ENCODE results near the gene KBTBD4.
A peak's percentile ranks its signal among the peaks of the same experiment; 100 is the strongest.
"Not testable (repeated sequence)": the region's sequence is repeated elsewhere in the genome, so short reads cannot be mapped to it uniquely, and the experiment has no call there.

Gene KBTBD4

DNA sequence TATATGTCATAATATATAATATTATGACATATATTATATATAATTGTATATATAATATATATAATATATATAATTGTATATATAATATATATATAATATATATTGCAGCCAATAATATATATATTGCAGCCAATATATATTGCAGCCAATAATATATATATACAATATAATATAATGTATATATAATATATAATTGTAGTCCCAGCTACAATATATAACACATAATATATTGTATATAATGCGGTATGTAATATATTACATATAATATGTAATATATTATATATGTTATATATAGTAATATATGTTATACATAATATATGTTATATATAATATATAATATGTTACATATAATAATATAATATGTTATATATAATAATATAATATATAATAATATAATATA lies 20.1 kb downstream of the KBTBD4 start:
- no peak for DNase-seq (ENCODE audit: low spot score)

DNA sequence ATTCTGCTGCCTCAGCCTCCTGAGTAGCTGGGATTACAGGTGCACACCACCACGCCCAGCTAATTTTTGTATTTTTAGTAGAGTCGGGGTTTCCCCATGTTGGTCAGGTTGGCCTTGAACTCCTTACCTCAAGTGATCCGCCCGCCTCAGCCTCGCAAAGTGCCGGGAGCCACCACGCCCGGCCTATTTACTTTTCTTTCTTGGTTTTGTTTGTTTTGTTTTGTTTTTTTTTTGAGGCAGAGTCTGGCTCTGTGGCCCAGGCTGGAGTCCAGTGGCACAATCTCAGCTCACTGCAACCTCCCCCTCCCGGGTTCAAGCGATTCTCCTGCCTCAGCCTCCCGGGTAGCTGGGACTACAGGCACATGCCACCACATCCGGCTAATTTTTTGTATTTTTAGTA lies 21.8 kb downstream of the KBTBD4 start:
- not testable (repeated sequence) for DNase-seq (ENCODE audit: low spot score)

DNA sequence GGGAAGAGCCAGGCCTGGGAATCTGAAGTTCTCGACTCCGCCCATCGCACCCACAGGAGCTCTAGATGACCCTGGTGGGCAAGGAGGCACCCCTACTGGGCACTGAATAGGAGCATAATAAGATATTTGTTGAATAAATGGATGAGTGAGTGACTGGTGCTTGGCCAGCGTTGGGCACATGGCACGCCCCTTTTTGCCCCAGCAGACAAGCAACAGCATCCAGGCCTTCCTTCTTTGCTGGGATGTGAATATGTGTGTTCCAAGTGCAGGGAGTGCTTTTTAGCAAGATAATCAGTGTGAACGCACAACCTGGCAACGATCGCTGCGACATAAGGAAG lies 25.4 kb downstream of the KBTBD4 start:
- DNase-seq (ENCODE audit: low spot score), result no peak

DNA sequence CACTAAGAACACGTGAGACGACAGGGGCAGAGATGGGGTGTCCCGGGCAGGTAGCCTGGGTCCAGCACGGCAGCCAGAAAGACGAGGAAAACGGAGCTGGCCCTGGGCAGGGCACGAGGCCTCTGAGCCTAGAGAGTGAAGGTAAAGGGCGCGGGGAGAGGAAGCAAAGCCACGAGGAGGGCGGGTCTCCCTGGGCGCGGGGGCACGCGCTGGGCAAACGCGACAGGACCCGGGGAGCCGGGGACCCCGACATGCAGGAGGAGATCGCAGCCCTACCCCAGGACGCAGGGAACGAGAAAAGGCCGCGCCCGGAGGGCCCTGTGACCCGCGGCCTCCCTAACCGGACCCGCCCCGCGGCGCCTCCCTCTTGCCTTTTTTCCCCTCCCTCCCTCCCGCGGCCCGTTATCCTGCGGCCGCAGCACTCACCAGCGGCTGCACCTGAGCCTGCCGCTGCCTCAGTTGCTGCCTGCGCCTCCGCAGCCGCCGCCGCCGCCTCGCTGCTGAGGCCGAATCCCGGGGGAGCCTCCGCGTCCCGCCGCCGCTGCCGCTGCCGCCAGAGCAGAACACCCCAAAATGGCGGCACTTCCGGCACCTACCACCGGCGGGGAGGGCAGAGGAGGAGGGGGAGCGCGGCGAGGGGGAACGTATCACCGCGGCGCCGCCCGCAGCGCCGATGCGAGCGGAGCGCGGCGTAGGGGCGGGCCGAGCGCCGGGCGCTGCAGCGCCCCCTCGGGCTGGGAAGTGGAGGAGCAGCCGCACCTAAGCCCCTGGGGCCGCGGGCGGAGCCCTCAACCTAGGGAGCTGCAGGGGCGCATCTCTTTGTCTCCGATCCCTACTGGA lies 26.0 kb downstream of the KBTBD4 start, which contains the start of gene CELF1:
CELF1 (minus strand) TSS at position 567 of the 840 bp plus-strand sequence. CDS start 53,609 bp downstream, outside the sequence.
- peak; percentile 91 for DNase-seq (ENCODE audit: low spot score)

DNA sequence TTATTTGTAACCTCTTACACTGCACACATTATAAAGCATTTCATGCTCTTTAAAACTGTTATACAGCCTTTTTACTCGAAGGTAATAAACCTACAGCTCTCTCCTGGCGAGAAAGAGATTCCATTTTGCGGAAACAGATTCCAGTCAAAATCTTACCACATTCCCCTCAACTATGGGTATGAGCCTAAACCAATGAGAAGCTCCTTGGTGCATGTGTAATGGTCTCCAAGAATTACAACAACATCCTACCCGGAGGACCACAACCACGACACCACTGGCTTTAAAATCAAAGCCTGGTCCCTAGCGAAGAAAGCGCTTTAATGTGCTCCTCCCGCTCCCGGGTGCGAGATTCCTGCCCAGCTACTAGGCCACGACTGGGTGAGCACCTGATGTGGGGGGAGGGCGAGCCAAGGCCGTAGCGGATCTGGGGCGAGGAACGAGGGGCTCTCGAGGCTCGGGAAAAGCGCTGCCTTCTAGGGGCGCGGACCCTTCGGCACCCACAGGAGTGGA lies 26.7 kb downstream of the KBTBD4 start:
- DNase-seq (ENCODE audit: low spot score), result no peak

DNA sequence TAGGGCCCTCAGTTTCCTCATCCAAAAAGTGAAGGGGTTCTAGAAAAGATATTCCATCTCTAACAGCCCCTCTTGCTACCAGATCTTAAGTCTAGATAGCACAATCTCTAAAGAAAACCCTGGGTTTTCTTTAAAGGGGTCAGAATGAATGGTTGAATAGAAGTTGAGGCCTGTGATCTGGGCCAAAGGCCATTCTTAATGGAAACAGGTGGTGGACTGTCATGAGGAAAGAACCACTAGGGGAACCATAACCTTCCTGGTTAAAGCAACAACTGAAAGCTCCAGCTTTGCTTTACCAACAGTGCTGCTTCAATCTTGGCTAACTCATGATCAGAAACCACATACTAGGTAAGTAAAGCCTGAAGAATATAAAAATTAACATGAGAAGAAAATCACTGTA lies 27.7 kb downstream of the KBTBD4 start:
- no peak for DNase-seq (ENCODE audit: low spot score)

DNA sequence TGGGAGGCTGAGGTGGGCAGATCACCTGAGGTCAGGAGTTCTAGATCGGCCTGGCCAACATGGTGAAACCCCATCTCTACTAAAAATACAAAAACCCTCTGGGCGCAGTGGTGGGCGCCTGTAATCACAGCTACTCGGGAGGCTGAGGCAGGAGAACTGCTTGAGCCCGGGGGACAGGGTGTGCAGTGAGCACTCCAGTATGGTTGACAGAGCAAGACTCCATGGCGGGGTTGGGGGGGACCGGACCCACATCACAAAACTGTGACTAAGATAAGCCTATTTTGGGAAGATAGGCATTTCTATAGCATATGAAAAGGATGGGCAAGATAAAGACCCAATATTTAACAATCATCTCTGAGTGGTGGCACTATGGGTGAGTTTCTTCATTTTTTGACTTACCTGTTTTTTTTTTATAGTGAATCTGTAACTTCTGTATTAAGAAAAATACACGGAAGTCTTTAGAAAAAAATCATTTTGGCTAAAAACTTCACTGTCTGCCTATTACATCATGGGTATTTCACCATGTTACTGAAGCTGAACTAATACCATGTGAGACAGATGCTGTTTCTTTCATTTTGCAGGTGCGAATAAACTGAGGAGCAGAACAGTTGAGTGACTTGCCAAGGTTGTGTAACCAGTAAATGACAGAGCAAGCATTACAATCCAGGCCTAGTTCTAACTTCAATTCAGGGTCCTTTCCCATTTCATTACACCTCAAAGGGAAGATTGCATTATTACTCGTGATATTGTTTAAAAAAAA lies 28.3 kb downstream of the KBTBD4 start:
- no peak for DNase-seq (ENCODE audit: low spot score)

DNA sequence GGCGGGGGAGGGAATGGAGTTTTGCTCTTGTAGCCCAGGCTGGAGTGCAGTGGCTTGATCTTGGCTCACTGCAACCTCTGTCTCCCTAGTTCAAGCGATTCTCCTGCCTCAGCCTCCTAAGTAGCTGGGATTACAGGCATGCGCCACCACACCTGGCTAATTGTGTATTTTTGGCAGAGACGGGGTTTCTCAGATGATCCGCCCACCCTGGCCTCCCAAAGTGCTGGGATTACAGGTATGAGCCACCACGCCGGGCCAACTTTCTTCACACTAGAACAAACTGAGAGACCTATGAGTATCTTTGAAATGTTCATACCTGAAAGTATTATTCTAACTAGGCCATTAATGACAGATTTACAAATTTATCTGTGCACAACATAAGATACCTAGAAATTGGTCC lies 32.5 kb downstream of the KBTBD4 start:
- not testable (repeated sequence) for DNase-seq (ENCODE audit: low spot score)

DNA sequence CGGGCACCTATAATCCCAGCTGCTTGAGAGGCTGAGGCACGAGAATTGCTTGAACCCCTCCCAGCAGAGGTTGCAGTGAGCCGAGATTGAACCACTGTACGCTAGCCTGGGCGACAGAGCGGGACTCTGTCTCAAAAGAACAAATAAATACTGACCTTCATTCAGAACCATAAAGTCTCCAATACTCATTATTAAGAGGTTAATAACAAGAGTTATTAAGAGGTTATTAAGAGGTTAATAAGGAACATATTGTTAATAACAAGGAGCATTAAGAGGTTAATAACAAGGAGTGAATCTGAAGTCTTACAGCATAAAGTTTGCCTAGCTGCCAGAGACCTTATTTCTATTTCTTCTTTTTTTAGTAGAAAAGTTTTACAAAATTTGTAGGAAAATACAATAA lies 33.5 kb downstream of the KBTBD4 start:
- DNase-seq (ENCODE audit: low spot score), result no peak

DNA sequence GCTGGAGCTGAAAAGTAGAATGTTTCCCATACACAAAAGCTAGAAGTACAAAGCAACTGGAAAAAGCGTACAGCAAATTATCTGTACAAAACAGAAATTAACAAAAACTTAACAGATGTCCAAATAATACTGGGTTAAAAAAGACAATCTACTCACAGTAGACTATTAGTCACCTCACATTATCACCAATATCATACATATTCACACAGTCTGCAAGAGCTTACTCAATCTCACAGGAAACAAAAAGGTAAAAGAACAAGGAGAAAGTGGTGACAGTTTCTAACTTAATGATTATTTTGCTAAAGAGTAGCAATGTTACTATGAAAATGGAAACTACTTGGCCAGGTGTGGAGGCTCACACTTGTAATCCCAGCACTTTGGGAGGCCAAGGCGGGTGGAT lies 37.7 kb downstream of the KBTBD4 start:
- no peak for DNase-seq (ENCODE audit: low spot score)

DNA sequence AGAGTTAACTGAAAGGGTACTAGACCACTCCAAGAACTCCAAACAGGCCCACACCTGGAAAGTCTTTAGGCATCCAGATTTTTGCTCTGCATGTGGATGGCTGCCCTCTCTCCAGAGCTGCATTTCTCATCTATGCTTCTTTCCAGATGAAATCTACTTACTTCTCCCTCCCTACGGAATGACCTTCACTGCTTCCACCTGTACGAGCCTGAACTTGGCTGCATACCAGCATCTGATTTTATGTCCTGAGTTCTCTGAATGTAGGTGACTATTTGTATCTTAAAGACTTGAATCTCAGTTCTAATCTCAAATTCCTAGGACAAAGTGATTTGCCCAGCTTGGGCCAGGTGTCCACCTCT lies 39.1 kb downstream of the KBTBD4 start:
- no peak for DNase-seq (ENCODE audit: low spot score)

DNA sequence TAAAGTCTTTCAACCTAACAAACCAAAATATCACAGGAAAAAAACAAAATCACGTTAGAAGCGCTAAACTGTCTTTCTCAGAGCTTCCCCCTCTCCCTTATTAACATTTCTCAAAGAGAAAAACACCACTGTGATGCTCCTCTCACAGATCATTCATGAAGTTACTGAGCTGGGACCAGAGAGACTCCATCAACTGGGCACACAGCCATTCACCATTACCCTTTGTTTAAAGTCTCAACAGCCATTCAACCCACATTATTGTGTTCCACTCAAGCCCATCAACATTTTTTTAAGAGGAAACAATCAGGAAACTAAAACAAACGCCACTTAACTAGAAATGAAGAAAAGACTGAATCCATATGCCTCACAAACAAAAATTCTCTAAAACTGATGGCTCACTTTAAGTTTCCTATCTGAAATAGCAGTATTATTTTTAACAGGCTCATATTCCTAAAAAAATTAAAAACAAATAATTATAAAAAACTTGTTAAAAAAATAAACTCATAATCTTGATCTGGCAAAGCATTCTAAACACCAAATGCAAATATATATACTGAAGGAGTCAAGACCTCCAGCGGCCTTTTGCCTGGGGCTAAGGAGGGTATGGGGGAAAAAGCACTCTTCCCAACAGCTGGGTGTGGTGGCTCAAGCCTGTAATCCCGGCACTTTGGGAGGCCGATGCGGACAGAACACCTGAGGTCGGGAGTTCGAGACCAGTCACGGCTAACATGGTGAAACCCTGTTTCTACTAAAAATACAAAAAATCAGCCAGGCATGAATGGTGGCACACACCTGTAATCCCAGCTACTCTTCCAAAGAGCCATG lies 39.8 kb downstream of the KBTBD4 start:
- no peak for DNase-seq (ENCODE audit: low spot score)

DNA sequence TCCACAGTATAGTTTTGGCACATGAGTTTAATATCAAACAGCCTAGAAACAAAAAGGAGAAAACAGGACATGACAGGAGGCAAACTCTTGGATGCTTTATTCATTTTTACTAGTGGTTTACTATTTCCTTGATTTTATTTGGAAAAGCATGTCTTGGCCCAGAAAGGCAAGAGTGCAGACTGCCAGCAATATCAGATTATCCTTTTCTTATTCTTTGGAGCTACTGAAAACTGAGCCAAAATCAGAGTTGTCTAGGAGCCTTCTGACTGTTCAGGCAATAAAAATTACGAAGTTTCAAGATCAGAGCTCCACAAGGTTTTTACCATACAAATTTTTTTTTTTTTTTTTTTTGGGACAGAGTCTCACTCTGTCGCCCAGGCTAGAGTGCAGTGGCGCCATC lies 41.9 kb downstream of the KBTBD4 start:
- no peak for DNase-seq (ENCODE audit: low spot score)

DNA sequence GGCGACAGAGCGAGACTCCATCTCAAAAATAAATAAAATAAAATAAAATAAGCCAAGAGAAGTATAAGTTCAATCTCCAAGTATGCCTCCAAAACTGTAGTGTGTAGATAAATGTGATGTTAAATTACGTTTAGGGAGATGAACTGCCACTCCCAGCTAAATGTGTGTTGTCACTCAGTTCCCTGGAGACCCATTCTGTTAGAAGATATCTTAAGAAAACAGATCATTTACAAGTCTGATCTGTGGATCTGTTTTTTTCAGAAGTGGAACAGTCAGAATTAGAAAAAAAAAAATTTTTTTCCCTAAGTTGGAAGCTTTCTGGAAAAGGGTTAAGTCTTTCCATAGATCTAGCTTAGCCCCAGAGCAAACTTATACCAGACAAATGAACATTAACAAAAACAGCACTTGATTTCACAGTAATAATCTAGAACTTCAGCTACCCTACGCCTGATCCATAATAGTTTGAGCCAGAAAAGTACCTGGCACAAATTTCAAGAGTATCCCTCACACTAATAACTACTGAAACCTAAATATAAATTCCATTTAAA lies 44.0 kb downstream of the KBTBD4 start:
- DNase-seq (ENCODE audit: low spot score), result no peak

DNA sequence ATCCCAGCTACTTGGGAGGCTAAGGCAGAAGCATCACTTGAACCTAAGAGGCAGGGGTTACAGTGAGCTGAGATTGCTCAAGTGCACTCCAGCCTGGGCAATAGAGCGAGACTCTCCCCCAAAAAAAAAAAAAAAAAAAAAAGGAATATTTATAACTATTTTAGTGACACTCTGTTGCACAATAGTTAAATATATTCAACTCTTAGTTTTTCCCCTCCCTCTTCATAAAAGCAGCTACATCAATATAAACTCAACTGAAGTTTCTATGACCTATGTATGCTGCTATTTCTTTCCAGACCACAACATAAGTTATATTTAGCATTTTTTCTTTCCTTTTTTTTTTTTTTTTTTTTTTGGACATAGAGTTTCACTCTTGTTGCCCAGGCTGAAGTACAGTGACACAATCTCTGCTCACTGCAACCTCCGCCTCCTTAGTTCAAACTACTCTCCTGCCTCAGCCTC lies 45.0 kb downstream of the KBTBD4 start:
- no peak for DNase-seq (ENCODE audit: low spot score)

DNA sequence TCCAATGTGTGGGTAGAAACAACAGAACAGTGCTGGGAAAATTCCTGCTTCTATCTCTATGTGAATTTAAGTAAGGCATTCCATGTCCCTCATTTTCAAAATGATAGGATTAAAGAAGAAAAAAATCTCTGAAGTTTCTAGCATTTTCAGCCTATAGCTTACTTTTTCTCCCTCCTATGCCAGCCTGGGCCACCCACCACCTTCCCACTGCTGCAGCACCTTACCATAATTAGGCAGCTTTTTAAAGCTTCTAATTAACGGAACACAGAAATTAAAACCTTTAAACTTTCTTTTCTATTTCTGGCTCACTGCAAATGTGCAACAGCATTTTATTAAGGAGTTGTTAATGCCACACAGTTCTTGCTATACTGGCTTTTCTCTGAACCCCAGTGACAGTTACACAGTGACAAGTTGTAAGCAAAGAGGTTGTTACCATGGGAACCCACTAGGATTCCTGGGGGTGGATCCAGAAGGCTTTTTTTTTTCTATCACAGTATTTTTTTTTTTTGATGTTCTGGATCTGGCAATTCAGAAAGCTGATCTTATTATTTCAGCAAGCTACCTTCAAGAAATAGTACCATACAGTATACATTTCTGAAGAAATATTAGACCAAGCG lies 46.1 kb downstream of the KBTBD4 start:
- DNase-seq (ENCODE audit: low spot score), result no peak

DNA sequence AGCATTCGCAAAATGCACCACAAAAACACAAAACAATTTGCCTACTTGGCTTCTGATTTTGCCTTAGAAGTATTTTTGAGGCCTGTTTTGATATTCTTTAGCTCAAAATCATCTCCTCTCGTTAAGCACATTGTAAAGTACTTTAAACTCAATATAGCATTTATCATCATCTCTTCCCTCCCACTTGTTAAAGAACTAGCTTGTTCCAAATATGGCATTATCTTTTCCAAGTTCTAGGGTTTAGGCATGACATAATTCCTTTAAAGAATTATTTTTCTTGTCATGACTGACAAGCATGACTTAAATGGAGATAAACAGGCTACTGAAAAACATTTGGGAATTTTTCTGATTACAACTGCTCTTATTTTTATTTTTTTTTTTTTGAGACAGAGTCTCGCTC lies 47.1 kb downstream of the KBTBD4 start:
- no peak for DNase-seq (ENCODE audit: low spot score)

DNA sequence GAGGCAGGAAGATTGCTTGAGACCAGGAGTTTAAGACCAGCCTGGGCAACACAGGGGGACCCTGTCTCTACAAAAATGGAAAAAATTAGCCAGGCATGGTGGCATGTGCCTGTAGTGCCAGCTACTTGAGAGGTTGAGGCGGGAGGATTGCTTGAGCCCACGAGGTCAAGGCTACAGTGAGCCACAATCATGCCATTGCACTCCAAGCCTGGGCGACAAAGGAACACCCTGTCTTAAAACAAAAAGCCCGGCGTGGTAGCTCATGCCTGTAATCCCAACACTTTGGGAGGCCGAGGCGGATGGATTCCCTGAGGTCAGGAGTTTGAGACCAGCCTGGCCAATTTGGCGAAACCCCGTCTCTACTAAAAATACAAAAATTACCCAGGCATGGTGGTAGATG lies 48.0 kb downstream of the KBTBD4 start:
- DNase-seq (ENCODE audit: low spot score), result not testable (repeated sequence)

DNA sequence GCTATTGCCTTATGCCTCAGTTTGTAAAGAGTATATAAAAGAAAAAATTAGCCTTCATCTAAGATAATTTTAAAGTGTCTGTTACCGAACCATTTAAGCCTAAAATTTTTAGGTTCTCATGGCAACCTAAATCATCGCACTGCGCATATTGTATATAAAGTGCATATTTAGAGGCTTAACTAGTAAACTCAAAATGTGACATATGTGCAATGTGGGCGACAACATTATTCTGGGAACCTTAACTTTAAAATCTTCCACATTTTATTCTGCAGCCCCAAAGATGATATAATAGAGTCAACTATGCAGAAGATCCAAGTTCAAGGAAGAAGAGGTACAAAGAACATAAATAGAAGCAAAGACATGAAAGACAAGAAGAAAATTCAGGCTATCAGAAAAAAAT lies 48.8 kb downstream of the KBTBD4 start:
- DNase-seq (ENCODE audit: low spot score), result no peak

DNA sequence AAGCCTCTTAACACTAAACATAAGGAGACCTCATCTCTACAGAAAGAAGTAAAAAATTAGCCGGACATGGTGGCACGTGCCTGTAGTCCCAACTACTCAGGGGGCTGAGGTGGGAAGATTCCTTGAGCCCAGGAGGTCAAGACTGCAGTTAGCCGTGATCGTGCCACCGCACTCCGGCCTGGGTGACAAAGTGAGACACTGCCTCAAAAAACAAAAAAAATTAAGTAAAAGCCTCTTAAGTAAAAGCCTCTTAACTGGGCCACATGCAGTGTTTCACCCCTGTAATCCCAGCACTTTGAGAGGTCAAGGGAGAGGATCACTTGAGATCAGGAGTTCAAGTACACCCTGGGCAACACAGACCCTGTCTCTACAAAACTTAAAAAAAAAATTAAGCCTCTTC lies 51.6 kb downstream of the KBTBD4 start:
- DNase-seq (ENCODE audit: low spot score), result no peak

DNA sequence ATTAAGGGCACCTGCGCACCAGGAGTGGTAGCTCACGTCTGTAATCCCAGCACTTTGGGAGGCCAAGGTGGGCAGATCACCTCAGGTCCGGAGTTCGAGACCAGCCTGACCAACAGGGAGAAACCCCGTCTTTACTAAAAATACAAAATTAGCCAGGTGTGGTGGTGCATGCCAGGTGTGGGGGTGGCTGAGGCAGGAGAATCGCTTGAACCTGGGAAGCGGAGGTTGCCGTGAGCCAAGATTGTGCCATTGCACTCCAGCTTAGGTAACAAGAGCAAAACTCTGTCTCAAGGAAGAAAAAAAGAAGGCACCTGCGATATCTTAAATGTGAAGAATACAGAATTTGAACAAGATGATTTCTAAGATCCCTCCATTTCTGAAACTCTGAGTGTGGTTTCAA lies 52.7 kb downstream of the KBTBD4 start:
- not testable (repeated sequence) for DNase-seq (ENCODE audit: low spot score)

All from CD4-positive, alpha-beta T cell treated with Interleukin-15 for 4 hours (primary cell).